ENCODE measurements around the gene FGD6. TPM values are rescaled to one million over a fixed set of nuclear protein-coding genes. Genes with fewer than 3 reads are reported as not detected.

Gene FGD6
- total and polyA plus RNA-seq, 2 of the 4 experiments (the other 2 are of a cell fraction), result 2.6 to 9.5 TPM

DNA sequence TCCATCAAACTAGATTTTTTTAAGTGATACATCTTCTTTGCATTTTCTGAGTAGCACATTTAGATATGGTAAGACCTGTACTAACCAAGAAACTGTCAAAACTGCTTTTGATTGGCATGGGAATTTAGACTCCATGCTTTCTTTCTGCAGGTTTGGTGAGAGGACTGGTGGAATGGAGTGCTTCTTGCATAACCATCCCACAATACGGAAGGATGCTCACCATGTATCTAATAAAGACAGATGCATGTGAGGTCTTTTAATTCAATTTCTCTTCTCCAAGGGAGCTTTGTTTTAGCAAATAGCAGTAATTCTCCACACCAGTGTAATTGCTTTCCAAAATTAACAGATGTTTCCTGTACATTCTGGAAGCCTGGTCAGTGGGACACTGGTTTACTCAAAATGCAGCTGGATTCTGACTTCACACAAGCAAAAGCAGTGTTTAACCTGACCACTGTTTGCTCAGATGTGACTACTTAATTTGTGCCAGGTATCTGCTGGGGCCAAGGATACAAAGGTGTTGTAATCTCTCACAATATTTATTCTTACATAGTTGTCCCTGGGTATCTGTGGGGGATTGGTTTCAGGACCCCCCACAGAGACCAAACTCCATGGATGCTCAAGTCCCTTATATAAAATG is 26.1 kb downstream of the FGD6 start:
- Histone ChIP-seq H3K23ac (ENCODE audit: low read depth, low read length) (no peak overlapping the region), H2AK5ac (ENCODE audit: low read depth, low read length) (no peak overlapping the region), H3K4me1 (ENCODE audit: control insufficient read depth, insufficient read depth, low read length) (peaks cover 2% of the 10 kb centered on the region; the same call in 1 of the 2 replicates), H3K27ac (ENCODE audit: insufficient read depth, low read length) (no peak overlapping the region), H3K4me3 (ENCODE audit: insufficient read depth, low read depth, low read length) (no peak overlapping the region), H3K4me2 (ENCODE audit: low read depth, low read length) (no peak overlapping the region), H4K5ac (ENCODE audit: low read depth, low read length) (no peak overlapping the region), H3K4ac (ENCODE audit: low read depth, low read length) (no peak overlapping the region), H2AK9ac (replicated peaks; ENCODE audit: low read depth, low read length, poor library complexity) (no peak overlapping the region), H3K9me1 (ENCODE audit: insufficient read depth, low read length) (no peaks in the 10 kb centered on the region), H3K9me3 (ENCODE audit: control insufficient read depth, insufficient read depth, low read length) (no peaks in the 10 kb centered on the region), H2BK20ac (ENCODE audit: low read depth, low read length) (no peak overlapping the region), H3K79me1 (ENCODE audit: low read depth in 1 of 2, low read length in 2 of 2) (peaks cover 0 to 4% of the 10 kb centered on the region in 2 experiments; a peak in 2 of 4 replicates), H3K56ac (ENCODE audit: extremely low read depth, insufficient read depth, low read length) (no peak overlapping the region), H2BK120ac (ENCODE audit: low read depth, low read length) (no peak overlapping the region), H3K14ac (replicated peaks; ENCODE audit: low read depth, low read length) (no peak overlapping the region), H4K8ac (ENCODE audit: low read depth in 2 of 2, low read length in 2 of 2) (no peak overlapping the region), H2BK15ac (ENCODE audit: low read depth, low read length) (no peak overlapping the region), H3K18ac (ENCODE audit: low read depth, low read length) (no peak overlapping the region), H4K20me1 (ENCODE audit: insufficient read depth, low read length) (no peaks in the 10 kb centered on the region), H2BK5ac (ENCODE audit: low read depth, low read length, poor library complexity, severe bottlenecking) (no peak overlapping the region), H3K9ac (ENCODE audit: low read depth, low read length) (no peak overlapping the region), H2AFZ (replicated peaks; ENCODE audit: low read length, poor library complexity) (no peak overlapping the region), H4K91ac (ENCODE audit: insufficient read depth, low read depth, low read length) (no peak overlapping the region), H3K27me3 (ENCODE audit: control insufficient read depth, insufficient read depth, low read length) (no peaks in the 10 kb centered on the region), H3K36me3 (ENCODE audit: control insufficient read depth, insufficient read depth, low read length) (no peaks in the 10 kb centered on the region)
- TF ChIP-seq FOS (IDR thresholded peaks at IDR 0.05; ENCODE audit: low read depth, low read length) (no peak), POLR2A (IDR thresholded peaks at IDR 0.05; ENCODE audit: low read depth, low read length) (no peak), NFE2L2 (IDR thresholded peaks at IDR 0.05; ENCODE audit: low read depth, low read length) (no peak)
- ChIA-PET POLR2A (ENCODE audit: unreplicated experiment) (no interaction called here), CTCF (no interaction called here)
- ATAC-seq (ENCODE audit: low read depth) (no peak), DNase-seq (no peak)
- in situ Hi-C loops (cut with MboI; ENCODE audit: low sequenced_read_pairs), result no loop called here
- dilution Hi-C loops (cut with HindIII; ENCODE audit: low sequenced_read_pairs, unreplicated experiment), result no loop called here
- WGBS, 2 experiments (ENCODE audit: extremely low coverage in 2 of 2, insufficient read length in 1 of 2), result no CpG with 5 or more reads among the region's 1 CpG
- no TSS peak for BruUV-seq (replicated peaks)
- intact Hi-C loops (cut with micrococcal nuclease), result no loop called here

Measured in IMR-90 (cell line).